GM12878 (cell line): ENCODE data around the gene SHROOM4.

Experiments used
- CHD4 ChIP-seq: fragments of 200-600 bp; sonication (generic); IDR thresholded peaks from 2 replicates; pipeline ENCODE4 v1.6.1; 2016; ENCODE audit warnings: mild to moderate bottlenecking
- EP300 ChIP-seq, 2 experiments: fragments of 150-350 bp in 1 of 2; IDR thresholded peaks; 2 replicates each; pipeline ENCODE4 v1.6.1; 2011 to 2012; ENCODE audit warnings: low read depth in 2 of 2, low read length in 2 of 2, borderline replicate concordance in 1 of 2, improper control_type of control experiment in 1 of 2, inconsistent platforms in 1 of 2; ENCODE audit not compliant: control insufficient read depth in 1 of 2
- MEF2A ChIP-seq: IDR thresholded peaks from 2 replicates; pipeline ENCODE4 v1.6.1; 2011; ENCODE audit warnings: low read depth, mild to moderate bottlenecking, low read length, moderate library complexity; ENCODE audit not compliant: insufficient read depth
- NFIC ChIP-seq: IDR thresholded peaks from 2 replicates; pipeline ENCODE4 v1.6.1; 2012; ENCODE audit warnings: low read depth, mild to moderate bottlenecking, inconsistent platforms, low read length, moderate library complexity
- POLR2A ChIP-seq: IDR thresholded peaks from 2 replicates; pipeline ENCODE4 v1.6.1; 2011; ENCODE audit warnings: low read depth, mild to moderate bottlenecking, low read length
- RAD21 ChIP-seq: IDR thresholded peaks from 2 replicates; pipeline ENCODE4 v1.6.1; 2011; ENCODE audit warnings: mild to moderate bottlenecking, low read depth, low read length, moderate library complexity; ENCODE audit not compliant: insufficient read depth
- TAF1 ChIP-seq: IDR thresholded peaks from 2 replicates; pipeline ENCODE4 v1.6.1; 2011; ENCODE audit warnings: mild to moderate bottlenecking, low read depth, low read length, borderline replicate concordance
- TF ChIP-seq, protein P1 (sequence below): IDR thresholded peaks from 2 replicates; pipeline ENCODE4 v1.6.1; 2012; ENCODE audit warnings: low read length, inconsistent platforms
- TF ChIP-seq, protein P2 (sequence below), 3 experiments: IDR thresholded peaks in 2 of 3; conservative IDR thresholded peaks in 1 of 3; 2 replicates each; pipeline ENCODE4 v1.5.1; 2011; ENCODE audit warnings: low read depth in 3 of 3, low read length in 3 of 3, mild to moderate bottlenecking in 3 of 3, control low read depth in 2 of 3, moderate library complexity in 2 of 3, inconsistent platforms in 1 of 3, mixed read lengths in 1 of 3; ENCODE audit not compliant: control insufficient read depth in 2 of 3, insufficient read depth in 1 of 3; ENCODE audit errors: extremely low read depth in 1 of 3
- TF ChIP-seq, protein P3 (sequence below): IDR thresholded peaks from 2 replicates; pipeline ENCODE4 v1.6.1; 2012; ENCODE audit warnings: mild to moderate bottlenecking, low read depth, low read length

DNA sequence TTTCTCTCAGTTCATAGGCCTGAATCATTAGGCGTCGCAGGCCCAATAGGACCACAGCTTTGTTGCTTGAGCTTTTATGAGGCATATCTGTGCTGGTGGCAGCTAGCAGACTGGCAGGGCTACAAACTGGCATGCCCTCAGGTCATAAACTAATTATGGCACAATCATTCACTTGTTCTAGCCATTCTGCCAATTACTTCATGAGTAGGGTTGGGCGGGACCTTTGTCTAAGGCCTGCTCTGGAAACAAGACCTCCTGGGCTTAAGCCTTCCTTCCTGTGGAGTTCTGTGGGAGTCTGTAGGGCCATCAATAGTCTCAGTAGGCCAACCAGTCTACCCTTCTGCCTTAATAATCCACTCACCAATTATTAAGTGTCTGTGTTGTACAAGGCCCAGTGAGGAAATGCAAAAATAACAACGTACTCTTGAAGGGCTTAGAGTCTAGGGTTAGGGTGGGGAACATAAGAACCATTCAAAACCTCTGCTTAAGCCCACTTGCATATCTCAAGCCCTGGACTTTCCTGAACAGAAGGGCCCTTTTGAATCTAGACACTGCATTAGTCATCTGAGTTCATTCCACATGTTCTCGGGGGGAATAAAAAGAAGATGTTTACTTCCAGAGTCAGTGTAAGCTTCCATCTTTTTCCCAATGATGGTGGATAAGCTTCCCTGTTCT is 44.5 kb downstream of the SHROOM4 start:
- TF ChIP-seq CHD4 (no peak), POLR2A (no peak), RAD21 (no peak), TAF1 (no peak), EP300 (IDR thresholded peaks at IDR 0.05; ENCODE audit: borderline replicate concordance in 1 of 2, control insufficient read depth in 1 of 2, low read depth in 2 of 2, low read length in 2 of 2) (no peak), NFIC (no peak), MEF2A (no peak)
- TF ChIP-seq, protein P1, sequence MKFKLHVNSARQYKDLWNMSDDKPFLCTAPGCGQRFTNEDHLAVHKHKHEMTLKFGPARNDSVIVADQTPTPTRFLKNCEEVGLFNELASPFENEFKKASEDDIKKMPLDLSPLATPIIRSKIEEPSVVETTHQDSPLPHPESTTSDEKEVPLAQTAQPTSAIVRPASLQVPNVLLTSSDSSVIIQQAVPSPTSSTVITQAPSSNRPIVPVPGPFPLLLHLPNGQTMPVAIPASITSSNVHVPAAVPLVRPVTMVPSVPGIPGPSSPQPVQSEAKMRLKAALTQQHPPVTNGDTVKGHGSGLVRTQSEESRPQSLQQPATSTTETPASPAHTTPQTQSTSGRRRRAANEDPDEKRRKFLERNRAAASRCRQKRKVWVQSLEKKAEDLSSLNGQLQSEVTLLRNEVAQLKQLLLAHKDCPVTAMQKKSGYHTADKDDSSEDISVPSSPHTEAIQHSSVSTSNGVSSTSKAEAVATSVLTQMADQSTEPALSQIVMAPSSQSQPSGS, result no peak
- TF ChIP-seq, protein P2, sequence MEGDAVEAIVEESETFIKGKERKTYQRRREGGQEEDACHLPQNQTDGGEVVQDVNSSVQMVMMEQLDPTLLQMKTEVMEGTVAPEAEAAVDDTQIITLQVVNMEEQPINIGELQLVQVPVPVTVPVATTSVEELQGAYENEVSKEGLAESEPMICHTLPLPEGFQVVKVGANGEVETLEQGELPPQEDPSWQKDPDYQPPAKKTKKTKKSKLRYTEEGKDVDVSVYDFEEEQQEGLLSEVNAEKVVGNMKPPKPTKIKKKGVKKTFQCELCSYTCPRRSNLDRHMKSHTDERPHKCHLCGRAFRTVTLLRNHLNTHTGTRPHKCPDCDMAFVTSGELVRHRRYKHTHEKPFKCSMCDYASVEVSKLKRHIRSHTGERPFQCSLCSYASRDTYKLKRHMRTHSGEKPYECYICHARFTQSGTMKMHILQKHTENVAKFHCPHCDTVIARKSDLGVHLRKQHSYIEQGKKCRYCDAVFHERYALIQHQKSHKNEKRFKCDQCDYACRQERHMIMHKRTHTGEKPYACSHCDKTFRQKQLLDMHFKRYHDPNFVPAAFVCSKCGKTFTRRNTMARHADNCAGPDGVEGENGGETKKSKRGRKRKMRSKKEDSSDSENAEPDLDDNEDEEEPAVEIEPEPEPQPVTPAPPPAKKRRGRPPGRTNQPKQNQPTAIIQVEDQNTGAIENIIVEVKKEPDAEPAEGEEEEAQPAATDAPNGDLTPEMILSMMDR (IDR thresholded peaks at IDR 0.05 in 2 of 3, conservative IDR thresholded peaks at IDR 0.05 in 1 of 3; ENCODE audit: control insufficient read depth in 2 of 3, extremely low read depth in 1 of 3, insufficient read depth in 1 of 3, low read depth in 3 of 3, low read length in 3 of 3), result no peak
- TF ChIP-seq, protein P3, sequence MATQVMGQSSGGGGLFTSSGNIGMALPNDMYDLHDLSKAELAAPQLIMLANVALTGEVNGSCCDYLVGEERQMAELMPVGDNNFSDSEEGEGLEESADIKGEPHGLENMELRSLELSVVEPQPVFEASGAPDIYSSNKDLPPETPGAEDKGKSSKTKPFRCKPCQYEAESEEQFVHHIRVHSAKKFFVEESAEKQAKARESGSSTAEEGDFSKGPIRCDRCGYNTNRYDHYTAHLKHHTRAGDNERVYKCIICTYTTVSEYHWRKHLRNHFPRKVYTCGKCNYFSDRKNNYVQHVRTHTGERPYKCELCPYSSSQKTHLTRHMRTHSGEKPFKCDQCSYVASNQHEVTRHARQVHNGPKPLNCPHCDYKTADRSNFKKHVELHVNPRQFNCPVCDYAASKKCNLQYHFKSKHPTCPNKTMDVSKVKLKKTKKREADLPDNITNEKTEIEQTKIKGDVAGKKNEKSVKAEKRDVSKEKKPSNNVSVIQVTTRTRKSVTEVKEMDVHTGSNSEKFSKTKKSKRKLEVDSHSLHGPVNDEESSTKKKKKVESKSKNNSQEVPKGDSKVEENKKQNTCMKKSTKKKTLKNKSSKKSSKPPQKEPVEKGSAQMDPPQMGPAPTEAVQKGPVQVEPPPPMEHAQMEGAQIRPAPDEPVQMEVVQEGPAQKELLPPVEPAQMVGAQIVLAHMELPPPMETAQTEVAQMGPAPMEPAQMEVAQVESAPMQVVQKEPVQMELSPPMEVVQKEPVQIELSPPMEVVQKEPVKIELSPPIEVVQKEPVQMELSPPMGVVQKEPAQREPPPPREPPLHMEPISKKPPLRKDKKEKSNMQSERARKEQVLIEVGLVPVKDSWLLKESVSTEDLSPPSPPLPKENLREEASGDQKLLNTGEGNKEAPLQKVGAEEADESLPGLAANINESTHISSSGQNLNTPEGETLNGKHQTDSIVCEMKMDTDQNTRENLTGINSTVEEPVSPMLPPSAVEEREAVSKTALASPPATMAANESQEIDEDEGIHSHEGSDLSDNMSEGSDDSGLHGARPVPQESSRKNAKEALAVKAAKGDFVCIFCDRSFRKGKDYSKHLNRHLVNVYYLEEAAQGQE, result no peak
